Esophagus muscularis mucosa (tissue), 4 donors: ENCODE data around the gene APOC1. TPM values are rescaled to one million over a fixed set of nuclear protein-coding genes. Genes with fewer than 3 reads are reported as not detected.

Experiments
- DNase-seq: peaks from one replicate; pipeline ENCODE4 v3.0.0-alpha.2; 2017; ENCODE audit errors: extremely low spot score
- H3K27ac ChIP-seq, 4 donors: fragments of 200-600 bp; sonication (generic); replicated peaks in 1 of 4; 1 replicate in 3 of 4; 2 replicates in 1 of 4; pipeline ENCODE4 v1.5.1; 2016 to 2019; ENCODE audit warnings: mild to moderate bottlenecking in 1 of 4
- H3K27me3 ChIP-seq, 4 donors: fragments of 200-600 bp; sonication (generic); one replicate each; pipeline versions ENCODE4 v1.5.1 to v1.6.0; 2016 to 2019
- H3K36me3 ChIP-seq, 4 donors: fragments of 200-600 bp; sonication (generic); one replicate each; pipeline ENCODE4 v1.5.1; 2016 to 2019
- H3K4me1 ChIP-seq, 4 donors: fragments of 200-600 bp; sonication (generic); one replicate each; pipeline ENCODE4 v1.5.1; 2016 to 2019
- H3K4me3 ChIP-seq, 4 donors: fragments of 200-600 bp; sonication (generic); 1 replicate in 2 of 4; 2 replicates in 2 of 4; pipeline ENCODE4 v1.5.1; 2016 to 2019; ENCODE audit warnings: mild to moderate bottlenecking in 4 of 4, moderate library complexity in 1 of 4
- H3K9me3 ChIP-seq, 4 donors: fragments of 200-600 bp; sonication (generic); 1 replicate in 3 of 4; 2 replicates in 1 of 4; pipeline ENCODE4 v1.5.1; 2016 to 2019
- EP300 ChIP-seq: sonication (generic); formaldehyde crosslinking; IDR thresholded peaks from one replicate; pipeline ENCODE4 v1.6.1; 2017; ENCODE audit warnings: antibody characterized with exemption
- POLR2A ChIP-seq: fragments of 450-650 bp; IDR thresholded peaks from one replicate; pipeline ENCODE4 v1.6.1; 2017; ENCODE audit warnings: antibody characterized with exemption, moderate library complexity, mild to moderate bottlenecking, low read depth
- POLR2AphosphoS5 ChIP-seq, 2 donors: sonication (generic); formaldehyde crosslinking; IDR thresholded peaks; one replicate each; pipeline ENCODE4 v1.6.1; 2017; ENCODE audit warnings: antibody characterized with exemption in 2 of 2
- WGBS: methylation state at CpG from one replicate; pipeline ENCODE4 v1.1.5; 2018; 5-methylcytosine and 5-hydroxymethylcytosine counted together
- intact Hi-C: fragments of 100-400 bp; cut with DNase I; formaldehyde crosslinking; loops from one replicate; pipeline ENCODE4 v1.15.1; 2023
- total RNA-seq, 4 donors: library from RNA; depleted of rRNA; stranded (reverse); fragments of >200 nt; gene quantifications; one replicate each; pipeline versions ENCODE4 v1.1.0 to v1.2.1, GENCODE V29; 2016
- TF ChIP-seq, protein P1 (sequence below), 3 experiments: fragments of 200-600 bp in 2 of 3; fragments of 450-650 bp in 1 of 3; sonication (generic) in 2 of 3; IDR thresholded peaks; one replicate each; pipeline ENCODE4 v1.5.1; 2017 to 2019; ENCODE audit warnings: antibody characterized with exemption in 3 of 3, mild to moderate bottlenecking in 2 of 3, moderate library complexity in 1 of 3

The APOC1 gene
- total RNA-seq, 4 donors from 2014 or later: 2.5 TPM; not detected in 3

DNA sequence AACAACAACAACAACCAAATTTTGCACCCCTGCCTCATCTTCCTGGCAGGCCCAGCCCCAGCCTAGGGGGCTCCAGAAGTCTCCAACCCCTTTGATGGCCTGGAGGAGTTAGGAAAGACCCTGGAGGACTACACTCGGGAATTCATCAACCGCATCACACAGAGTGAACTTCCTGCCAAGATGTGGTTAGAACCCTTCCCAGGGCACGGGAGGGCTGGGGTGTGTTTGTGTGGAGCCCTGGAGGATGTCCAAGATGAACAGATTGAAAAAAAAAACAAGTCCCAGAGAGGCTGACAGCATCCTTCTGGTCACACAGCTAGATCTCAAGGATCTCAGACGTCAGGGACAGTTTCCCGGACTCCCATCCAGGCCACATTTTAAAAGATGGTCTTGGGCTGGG, 13.3 kb downstream of the APOC1 start:
- intact Hi-C loops: no loop called here
- H3K9me3 ChIP-seq: no peaks in the 10 kb centered on the region
- H3K4me3 ChIP-seq: no peak overlapping the region
- peaks cover 9 to 34% (median 24%) of the 10 kb centered on the region in 4 donors for H3K4me1 ChIP-seq
- TF ChIP-seq POLR2AphosphoS5 (IDR thresholded peaks at IDR 0.05) (no peak), EP300 (no peak), POLR2A (no peak)
- TF ChIP-seq, protein P1, sequence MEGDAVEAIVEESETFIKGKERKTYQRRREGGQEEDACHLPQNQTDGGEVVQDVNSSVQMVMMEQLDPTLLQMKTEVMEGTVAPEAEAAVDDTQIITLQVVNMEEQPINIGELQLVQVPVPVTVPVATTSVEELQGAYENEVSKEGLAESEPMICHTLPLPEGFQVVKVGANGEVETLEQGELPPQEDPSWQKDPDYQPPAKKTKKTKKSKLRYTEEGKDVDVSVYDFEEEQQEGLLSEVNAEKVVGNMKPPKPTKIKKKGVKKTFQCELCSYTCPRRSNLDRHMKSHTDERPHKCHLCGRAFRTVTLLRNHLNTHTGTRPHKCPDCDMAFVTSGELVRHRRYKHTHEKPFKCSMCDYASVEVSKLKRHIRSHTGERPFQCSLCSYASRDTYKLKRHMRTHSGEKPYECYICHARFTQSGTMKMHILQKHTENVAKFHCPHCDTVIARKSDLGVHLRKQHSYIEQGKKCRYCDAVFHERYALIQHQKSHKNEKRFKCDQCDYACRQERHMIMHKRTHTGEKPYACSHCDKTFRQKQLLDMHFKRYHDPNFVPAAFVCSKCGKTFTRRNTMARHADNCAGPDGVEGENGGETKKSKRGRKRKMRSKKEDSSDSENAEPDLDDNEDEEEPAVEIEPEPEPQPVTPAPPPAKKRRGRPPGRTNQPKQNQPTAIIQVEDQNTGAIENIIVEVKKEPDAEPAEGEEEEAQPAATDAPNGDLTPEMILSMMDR (IDR thresholded peaks at IDR 0.05): no peak
- WGBS: 42% methylated on average over 5 of the region's 5 CpGs
- H3K36me3 ChIP-seq: no peaks in the 10 kb centered on the region
- H3K27ac ChIP-seq: no peak overlapping the region
- H3K27me3 ChIP-seq: no peaks in the 10 kb centered on the region
- no peak for DNase-seq

DNA sequence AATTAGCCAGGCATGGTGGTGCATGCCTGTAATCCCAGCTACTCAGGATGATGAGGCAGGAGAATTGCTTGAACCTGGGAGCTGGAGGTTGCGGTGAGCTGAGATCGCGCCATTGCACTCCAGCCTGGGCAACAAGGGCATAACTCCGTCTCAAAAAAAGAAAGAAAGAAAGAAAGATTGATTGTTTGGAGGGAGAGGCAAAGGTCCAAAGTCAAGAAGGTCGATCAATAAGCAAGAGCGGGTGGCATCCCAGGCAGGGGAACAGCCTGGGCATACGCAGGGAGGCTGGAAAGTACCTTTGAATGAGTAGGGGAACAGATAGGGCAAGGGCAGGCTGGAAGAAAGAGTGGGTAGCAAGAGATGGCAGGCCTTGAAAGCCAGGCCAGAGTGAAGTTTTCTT, 15.7 kb downstream of the APOC1 start:
- no peaks in the 10 kb centered on the region for H3K27me3 ChIP-seq
- H3K36me3 ChIP-seq: no peaks in the 10 kb centered on the region
- intact Hi-C loops: no loop called here
- TF ChIP-seq, protein P1 (IDR thresholded peaks at IDR 0.05): no peak
- TF ChIP-seq EP300 (no peak), POLR2A (no peak), POLR2AphosphoS5 (IDR thresholded peaks at IDR 0.05) (no peak)
- WGBS: 90% methylated on average over 7 of the region's 7 CpGs
- H3K4me1 ChIP-seq: peaks cover 8 to 28% (median 18%) of the 10 kb centered on the region in 4 donors
- H3K27ac ChIP-seq: no peak overlapping the region
- H3K9me3 ChIP-seq: no peaks in the 10 kb centered on the region
- DNase-seq: no peak
- H3K4me3 ChIP-seq: no peak overlapping the region

DNA sequence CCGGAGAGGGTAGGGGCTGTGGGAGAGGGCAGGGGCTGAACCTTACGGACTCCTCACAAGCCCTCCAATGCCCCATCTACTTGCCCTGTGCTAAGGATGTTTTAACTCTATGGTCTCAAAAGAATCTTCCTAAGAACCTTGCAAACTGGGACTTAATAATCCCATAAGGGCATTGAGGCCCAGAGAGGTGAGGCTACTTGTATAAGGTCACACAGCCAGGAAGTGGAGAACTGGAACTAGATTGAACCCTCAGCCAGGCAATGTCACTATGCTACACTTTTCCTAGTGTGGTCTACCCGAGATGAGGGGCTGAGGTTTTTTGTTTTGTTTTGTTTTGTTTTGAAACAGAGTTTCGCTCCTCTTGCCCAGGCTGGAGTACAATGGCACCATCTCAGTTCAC, 17.1 kb downstream of the APOC1 start:
- no peak overlapping the region for H3K27ac ChIP-seq
- TF ChIP-seq POLR2AphosphoS5 (IDR thresholded peaks at IDR 0.05) (no peak), EP300 (no peak), POLR2A (no peak)
- TF ChIP-seq, protein P1 (IDR thresholded peaks at IDR 0.05): no peak
- WGBS: 81% methylated on average over 4 of the region's 4 CpGs
- H3K4me3 ChIP-seq: no peak overlapping the region
- H3K36me3 ChIP-seq: no peaks in the 10 kb centered on the region
- DNase-seq: no peak
- intact Hi-C loops: no loop called here
- no peaks in the 10 kb centered on the region for H3K9me3 ChIP-seq
- peaks cover 1 to 13% (median 9%) of the 10 kb centered on the region in 4 donors for H3K4me1 ChIP-seq
- no peaks in the 10 kb centered on the region for H3K27me3 ChIP-seq

DNA sequence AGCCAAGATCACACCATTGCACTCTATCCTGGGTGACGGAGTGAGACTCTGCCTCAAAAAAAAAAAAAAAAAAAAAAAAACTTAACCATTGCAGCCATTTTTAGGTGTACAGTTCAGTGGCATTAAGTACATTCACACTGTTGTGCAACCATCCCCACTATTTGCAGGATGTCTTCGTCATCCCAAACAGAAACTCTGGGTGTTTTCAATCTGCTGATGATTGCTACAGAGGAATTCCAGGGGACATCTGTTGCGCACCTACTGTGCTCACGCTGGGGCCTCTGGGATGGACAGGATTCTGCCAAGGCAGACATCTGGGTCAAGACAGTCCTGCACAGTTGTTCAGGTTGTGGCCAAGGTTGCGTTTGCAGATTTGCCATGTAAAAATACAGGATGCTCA, 25.3 kb downstream of the APOC1 start:
- no peak for TF ChIP-seq EP300
- no peak for TF ChIP-seq POLR2AphosphoS5 (IDR thresholded peaks at IDR 0.05)
- TF ChIP-seq, protein P1 (IDR thresholded peaks at IDR 0.05): no peak
- TF ChIP-seq POLR2A: no peak
- no peaks in the 10 kb centered on the region for H3K9me3 ChIP-seq
- 73% methylated on average over 5 of the region's 5 CpGs for WGBS
- H3K36me3 ChIP-seq: no peaks in the 10 kb centered on the region
- H3K27ac ChIP-seq: no peak overlapping the region
- no peak for DNase-seq
- no peaks in the 10 kb centered on the region for H3K4me1 ChIP-seq
- H3K27me3 ChIP-seq: no peaks in the 10 kb centered on the region
- H3K4me3 ChIP-seq: no peak overlapping the region
- intact Hi-C loops: no loop called here

DNA sequence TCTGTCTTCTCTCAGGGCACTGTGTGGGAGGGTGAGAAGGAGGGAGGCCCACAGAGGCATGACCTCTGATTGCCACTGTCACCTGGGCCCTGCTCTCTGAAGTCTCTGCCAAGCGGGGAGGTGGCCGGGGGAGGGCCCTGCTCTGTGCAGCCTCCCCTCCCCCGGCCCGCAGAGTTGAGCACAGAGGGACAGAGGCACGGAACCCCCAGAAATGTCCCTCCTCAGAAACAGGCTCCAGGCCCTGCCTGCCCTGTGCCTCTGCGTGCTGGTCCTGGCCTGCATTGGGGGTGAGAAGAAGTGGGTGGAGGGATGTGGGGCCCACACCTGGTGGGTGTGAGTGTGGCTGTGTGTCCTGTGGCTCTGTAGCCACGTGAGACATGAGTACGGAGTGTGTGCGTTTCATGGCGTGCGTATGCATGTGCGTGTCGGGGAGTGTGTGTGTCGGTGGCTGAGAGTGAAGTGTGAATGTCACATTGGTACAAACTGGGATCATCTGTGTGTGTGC, 27.7 kb downstream of the APOC1 start, which contains the start of gene APOC4:
TSS of gene APOC4 (plus strand) at position 171 of the 505 bp plus-strand sequence. CDS start at position 212, 41 bp downstream.
- Histone ChIP-seq H3K9me3 (no peaks in the 10 kb centered on the region), H3K27ac (no peak within 1 kb of the TSS), H3K36me3 (no peaks in the 10 kb centered on the region), H3K27me3 (no peaks in the 10 kb centered on the region), H3K4me1 (no peaks in the 10 kb centered on the region), H3K4me3 (no peak within 1 kb of the TSS)
- no peak for DNase-seq
- WGBS: 89% methylated on average over 8 of the region's 14 CpGs
- TF ChIP-seq POLR2AphosphoS5 (IDR thresholded peaks at IDR 0.05) (no peak), POLR2A (no peak), EP300 (no peak)
- TF ChIP-seq, protein P1 (IDR thresholded peaks at IDR 0.05): no peak
- intact Hi-C loops: no loop called here
